Fibroblast of mammary gland (primary cell): Measurements from ENCODE around the gene EVC2.

Source experiments
- DNase-seq: peaks from one replicate; pipeline ENCODE4 v3.0.0-alpha.2; 2010; ENCODE audit warnings: low read depth
- H3K4me3 ChIP-seq: 2 replicates; pipeline ENCODE4 v1.5.1; 2011; ENCODE audit warnings: low read depth, mild to moderate bottlenecking, low read length, moderate library complexity; ENCODE audit not compliant: control insufficient read depth
- CTCF ChIP-seq: conservative IDR thresholded peaks from 2 replicates; pipeline ENCODE4 v1.5.1; 2011; ENCODE audit warnings: low read depth, low read length, inconsistent platforms; ENCODE audit not compliant: control insufficient read depth, insufficient read depth

Gene EVC2

DNA sequence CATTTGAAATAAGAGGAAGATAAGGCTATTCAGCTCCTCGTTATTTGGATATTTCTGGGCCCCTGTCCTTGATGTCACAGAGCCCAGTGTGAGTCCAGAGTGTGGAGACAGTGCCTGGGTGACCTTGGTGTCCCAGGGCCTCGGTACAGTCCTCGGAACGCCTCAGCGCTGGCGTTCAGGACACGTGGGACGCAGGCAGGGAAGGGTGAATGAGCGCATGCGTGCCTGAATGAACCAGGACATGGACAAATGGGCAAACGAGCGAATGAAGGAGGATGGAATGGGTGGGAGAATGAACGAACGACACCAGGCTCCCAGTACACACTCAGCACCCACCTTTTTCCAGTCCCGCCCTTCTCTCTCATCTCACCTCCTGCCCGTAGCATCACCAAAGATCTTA lies 46.8 kb upstream of the EVC2 start:
- no peak for TF ChIP-seq CTCF
- DNase-seq = no peak
- no peak overlapping the region for H3K4me3 ChIP-seq

- no peak for DNase-seq
- TF ChIP-seq CTCF = no peak
- H3K4me3 ChIP-seq = no peak overlapping the region
Observed at GRCh38 chr4:5754529-5754881, 46.1 kb upstream of the EVC2 start.

DNA sequence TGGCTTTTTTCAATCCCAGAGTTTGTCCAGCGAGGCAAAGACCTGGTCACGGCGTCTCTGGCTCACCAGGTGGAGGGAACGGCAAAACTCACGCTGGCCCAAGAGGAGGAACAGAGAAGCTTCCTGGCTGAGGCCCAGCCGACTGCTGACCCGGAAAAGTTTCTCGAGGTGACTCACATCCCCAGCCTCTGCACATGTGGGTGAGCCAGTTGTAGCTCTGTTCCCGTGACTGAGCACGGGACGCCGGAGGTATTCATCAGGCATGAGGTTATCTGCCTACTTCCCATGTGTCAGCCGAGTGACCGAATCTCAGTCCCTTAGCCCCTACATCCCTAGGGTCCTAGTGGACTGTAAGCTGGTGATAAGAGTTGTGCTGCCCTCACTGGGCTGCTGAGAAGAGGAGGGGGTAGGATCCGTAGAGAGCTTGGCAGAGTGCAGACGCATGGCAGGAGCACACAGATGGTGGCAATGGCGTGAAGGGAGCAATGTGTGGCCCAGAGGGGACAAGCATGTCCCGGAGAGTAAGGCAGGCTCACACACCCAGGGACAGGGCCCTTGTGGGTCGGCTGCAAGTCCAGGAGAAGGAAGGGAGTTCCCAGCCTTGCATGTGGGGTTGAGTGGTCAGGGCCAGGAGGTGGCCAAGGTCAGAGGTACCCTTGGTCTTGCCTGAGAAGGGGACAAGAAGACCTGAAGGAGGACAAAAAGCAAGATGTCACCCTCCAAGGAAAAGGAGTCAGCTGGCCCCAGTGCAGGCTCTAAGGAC lies 45.6 kb upstream of the EVC2 start:
- TF ChIP-seq CTCF = no peak
- peak; percentile 98 for DNase-seq
- no peak overlapping the region for H3K4me3 ChIP-seq

- TF ChIP-seq CTCF = no peak
- H3K4me3 ChIP-seq = no peak overlapping the region
- peak; percentile 47 for DNase-seq
Observed at GRCh38 chr4:5753366-5753765, 45.0 kb upstream of the EVC2 start.

DNA sequence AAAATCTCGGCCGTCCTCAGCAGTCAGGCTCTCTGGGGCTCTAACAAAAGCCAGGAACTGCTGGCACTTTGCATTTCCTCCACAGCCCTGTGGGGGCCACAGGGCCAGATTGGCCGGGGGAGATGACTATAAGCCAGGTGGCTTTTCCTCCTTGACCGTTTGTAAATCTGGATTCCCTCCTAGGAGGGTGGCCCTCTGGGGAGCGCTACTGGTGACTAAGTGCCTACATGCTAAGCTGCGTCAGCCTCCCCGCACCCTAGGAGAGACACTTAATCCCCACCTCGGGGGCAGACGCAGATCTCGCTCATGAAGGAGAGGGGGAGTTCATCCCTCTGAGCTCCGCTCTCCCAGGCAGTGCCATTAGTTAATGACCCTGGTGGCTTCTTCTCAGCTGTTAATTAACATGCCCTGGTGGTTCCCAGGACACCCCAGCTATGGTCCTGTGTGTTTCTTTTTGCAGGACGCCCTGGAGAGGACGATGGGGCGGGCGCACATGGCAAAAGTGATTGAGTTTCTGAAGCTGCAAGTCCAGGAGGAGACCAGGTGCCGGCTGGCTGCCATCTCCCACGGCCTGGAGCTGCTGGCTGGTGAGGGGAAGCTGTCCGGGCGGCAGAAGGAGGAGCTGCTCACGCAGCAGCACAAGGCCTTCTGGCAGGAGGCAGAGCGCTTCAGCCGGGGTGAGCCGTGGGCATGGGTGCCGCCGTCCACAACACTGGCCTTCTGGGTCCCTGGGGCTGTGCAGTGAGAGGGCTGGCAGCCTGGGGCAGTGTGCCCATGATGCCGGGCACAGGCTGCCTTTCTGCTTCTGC lies 44.2 kb upstream of the EVC2 start:
- TF ChIP-seq CTCF = peak; percentile 4
- no peak overlapping the region for H3K4me3 ChIP-seq
- DNase-seq = peak; percentile 97

DNA sequence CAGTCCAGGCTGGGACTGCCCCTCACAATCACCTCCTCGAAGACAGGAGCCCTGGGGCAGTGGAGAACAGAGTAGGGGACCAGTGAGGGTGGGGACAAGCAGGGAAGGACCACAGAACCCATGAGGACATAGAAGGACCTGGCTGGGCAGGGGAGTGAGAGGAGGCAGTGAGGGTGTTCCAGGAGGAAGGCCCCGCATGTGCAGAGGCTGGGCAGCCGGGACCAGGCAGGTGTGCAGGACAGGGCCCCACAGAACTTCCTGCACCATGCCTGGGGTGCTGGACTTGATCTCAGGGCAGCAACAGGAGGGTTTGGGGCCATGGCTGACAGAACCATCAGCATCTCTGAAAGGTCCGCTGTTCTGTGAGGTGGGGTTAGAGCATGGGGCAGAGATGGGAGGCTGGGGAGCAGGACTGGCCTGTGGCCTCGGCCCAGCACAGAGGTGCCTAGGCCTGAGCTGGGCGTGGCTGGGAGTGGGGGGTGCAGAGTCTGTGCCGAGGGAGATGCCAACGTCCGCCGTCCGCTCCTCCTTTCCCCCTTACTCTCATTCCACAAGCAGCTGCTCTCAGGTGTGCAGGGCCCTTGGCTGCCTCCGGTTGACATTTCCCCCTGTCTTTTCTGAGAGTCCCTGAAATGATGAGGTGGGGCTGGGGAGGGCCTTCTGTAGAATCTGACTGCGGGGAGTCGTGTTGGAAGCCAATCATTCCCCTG lies 43.5 kb upstream of the EVC2 start:
- no peak for DNase-seq
- TF ChIP-seq CTCF = no peak
- no peak overlapping the region for H3K4me3 ChIP-seq
